ENCODE results near the gene LMO7. TPM values are rescaled to one million over a fixed set of nuclear protein-coding genes. Genes with fewer than 3 reads are reported as not detected.

The LMO7 gene
- total and polyA plus RNA-seq, 2 donors from 2014 or later: 44.0 to 138 TPM

DNA sequence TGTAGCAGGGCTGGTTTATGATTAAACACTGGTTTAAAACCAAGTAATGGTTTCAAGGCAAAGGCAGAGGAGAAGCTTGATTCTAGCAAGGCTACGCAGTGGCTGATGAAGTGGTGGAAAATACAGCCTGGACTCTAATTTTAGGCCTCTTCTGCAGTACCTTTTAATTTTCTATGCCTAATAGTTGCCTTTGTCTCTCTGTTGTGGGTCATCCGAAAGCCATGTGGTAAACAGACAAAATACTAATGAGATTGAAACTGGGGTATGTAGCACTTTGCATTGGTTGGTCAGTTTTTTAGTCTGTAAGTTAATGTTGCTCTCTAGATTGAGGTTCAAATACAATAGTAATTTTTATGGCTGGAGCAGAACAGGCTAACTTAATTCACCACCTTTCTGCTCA, 3.3 kb downstream of the LMO7 start:
- H3K27me3 ChIP-seq (ENCODE audit: control insufficient read depth, insufficient read depth, low read length): no peaks in the 10 kb centered on the region
- no peak for DNase-seq
- H3K9ac ChIP-seq (ENCODE audit: low read length in 3 of 3): no peak overlapping the region
- H3K27ac ChIP-seq (ENCODE audit: low read depth in 2 of 2, low read length in 2 of 2): peak overlapping the region; percentile 2 to 11
- TF ChIP-seq, protein P1, sequence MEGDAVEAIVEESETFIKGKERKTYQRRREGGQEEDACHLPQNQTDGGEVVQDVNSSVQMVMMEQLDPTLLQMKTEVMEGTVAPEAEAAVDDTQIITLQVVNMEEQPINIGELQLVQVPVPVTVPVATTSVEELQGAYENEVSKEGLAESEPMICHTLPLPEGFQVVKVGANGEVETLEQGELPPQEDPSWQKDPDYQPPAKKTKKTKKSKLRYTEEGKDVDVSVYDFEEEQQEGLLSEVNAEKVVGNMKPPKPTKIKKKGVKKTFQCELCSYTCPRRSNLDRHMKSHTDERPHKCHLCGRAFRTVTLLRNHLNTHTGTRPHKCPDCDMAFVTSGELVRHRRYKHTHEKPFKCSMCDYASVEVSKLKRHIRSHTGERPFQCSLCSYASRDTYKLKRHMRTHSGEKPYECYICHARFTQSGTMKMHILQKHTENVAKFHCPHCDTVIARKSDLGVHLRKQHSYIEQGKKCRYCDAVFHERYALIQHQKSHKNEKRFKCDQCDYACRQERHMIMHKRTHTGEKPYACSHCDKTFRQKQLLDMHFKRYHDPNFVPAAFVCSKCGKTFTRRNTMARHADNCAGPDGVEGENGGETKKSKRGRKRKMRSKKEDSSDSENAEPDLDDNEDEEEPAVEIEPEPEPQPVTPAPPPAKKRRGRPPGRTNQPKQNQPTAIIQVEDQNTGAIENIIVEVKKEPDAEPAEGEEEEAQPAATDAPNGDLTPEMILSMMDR (IDR thresholded peaks at IDR 0.05; ENCODE audit: borderline replicate concordance, extremely low read depth, insufficient read depth): no peak
- FAIRE-seq: no peak
- no peaks in the 10 kb centered on the region for H3K36me3 ChIP-seq (ENCODE audit: control insufficient read depth in 2 of 3, insufficient read depth in 3 of 3, low read length in 3 of 3)
- H3K9me3 ChIP-seq (ENCODE audit: control insufficient read depth in 2 of 3, insufficient read depth in 1 of 3, low read length in 3 of 3): no peaks in the 10 kb centered on the region
- H3K4me1 ChIP-seq (ENCODE audit: control insufficient read depth in 2 of 3, insufficient read depth in 2 of 3, low read depth in 1 of 3, low read length in 3 of 3): peaks cover 0 to 14% (median 12%) of the 10 kb centered on the region in 3 donors
- intact Hi-C loops (cut with DNase I): no loop called here
- H3K4me3 ChIP-seq (ENCODE audit: low read length in 3 of 3): peak overlapping the region in 2 of 3 donors; percentile 11 to 27

DNA sequence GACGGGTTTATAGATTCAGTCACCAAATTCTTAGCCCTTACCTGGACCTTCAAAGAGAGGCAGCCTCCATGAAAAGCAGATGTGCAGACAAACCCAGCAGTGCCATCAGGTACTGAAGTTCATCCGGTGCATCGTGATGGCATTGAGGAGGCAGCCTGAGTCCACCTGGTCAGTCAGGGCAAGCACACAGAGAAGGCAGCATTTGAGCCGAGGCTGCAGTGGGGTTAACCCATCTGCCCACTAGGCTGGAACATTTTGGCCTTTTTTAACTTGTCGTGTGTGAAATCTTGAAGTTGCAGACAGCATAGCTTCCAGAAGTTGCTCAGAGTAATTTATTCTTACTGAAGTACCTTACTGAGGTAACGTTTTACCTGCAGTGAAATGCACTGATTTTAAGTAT, 4.9 kb downstream of the LMO7 start:
- H3K9me3 ChIP-seq (ENCODE audit: control insufficient read depth in 2 of 3, insufficient read depth in 1 of 3, low read length in 3 of 3): no peaks in the 10 kb centered on the region
- intact Hi-C loops (cut with DNase I): no loop called here
- DNase-seq (no peak), FAIRE-seq (no peak)
- H3K36me3 ChIP-seq (ENCODE audit: control insufficient read depth in 2 of 3, insufficient read depth in 3 of 3, low read length in 3 of 3): no peaks in the 10 kb centered on the region
- no peak overlapping the region for H3K27ac ChIP-seq (ENCODE audit: low read depth in 2 of 2, low read length in 2 of 2)
- no peak overlapping the region for H3K9ac ChIP-seq (ENCODE audit: low read length in 3 of 3)
- peaks cover 0 to 14% (median 12%) of the 10 kb centered on the region in 3 donors for H3K4me1 ChIP-seq (ENCODE audit: control insufficient read depth in 2 of 3, insufficient read depth in 2 of 3, low read depth in 1 of 3, low read length in 3 of 3)
- H3K4me3 ChIP-seq (ENCODE audit: low read length in 3 of 3): no peak overlapping the region
- TF ChIP-seq, protein P1 (IDR thresholded peaks at IDR 0.05; ENCODE audit: borderline replicate concordance, extremely low read depth, insufficient read depth): no peak
- no peaks in the 10 kb centered on the region for H3K27me3 ChIP-seq (ENCODE audit: control insufficient read depth, insufficient read depth, low read length)

DNA sequence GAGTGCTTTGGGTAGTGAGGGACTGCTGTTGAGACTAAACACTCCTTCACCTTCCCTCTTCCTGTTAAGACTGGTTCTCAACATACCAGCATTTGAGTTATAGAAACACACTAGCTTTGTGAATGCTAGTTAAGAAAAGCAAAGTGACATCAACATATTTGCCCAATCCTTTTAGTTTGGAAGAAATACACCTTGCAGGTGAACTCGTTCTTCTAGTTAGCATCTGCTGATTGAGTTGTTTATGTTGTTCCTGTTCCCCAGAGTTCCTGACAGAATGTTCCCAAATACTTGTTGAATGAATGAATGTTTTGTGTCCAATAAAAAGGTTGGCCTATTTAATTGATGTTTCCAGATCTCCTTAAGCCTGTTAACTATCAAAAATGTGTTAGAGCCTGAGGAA, 7.1 kb downstream of the LMO7 start:
- no peak overlapping the region for H3K4me3 ChIP-seq (ENCODE audit: low read length in 3 of 3)
- no peaks in the 10 kb centered on the region for H3K36me3 ChIP-seq (ENCODE audit: control insufficient read depth in 2 of 3, insufficient read depth in 3 of 3, low read length in 3 of 3)
- no peak for FAIRE-seq
- peaks cover 0 to 12% (median 10%) of the 10 kb centered on the region in 3 donors for H3K4me1 ChIP-seq (ENCODE audit: control insufficient read depth in 2 of 3, insufficient read depth in 2 of 3, low read depth in 1 of 3, low read length in 3 of 3)
- DNase-seq: no peak
- H3K9ac ChIP-seq (ENCODE audit: low read length in 3 of 3): no peak overlapping the region
- H3K9me3 ChIP-seq (ENCODE audit: control insufficient read depth in 2 of 3, insufficient read depth in 1 of 3, low read length in 3 of 3): no peaks in the 10 kb centered on the region
- TF ChIP-seq, protein P1 (IDR thresholded peaks at IDR 0.05; ENCODE audit: borderline replicate concordance, extremely low read depth, insufficient read depth): no peak
- H3K27me3 ChIP-seq (ENCODE audit: control insufficient read depth, insufficient read depth, low read length): no peaks in the 10 kb centered on the region
- peak overlapping the region; percentile 60 to 75 for H3K27ac ChIP-seq (ENCODE audit: low read depth in 2 of 2, low read length in 2 of 2)
- intact Hi-C loops (cut with DNase I): no loop called here

DNA sequence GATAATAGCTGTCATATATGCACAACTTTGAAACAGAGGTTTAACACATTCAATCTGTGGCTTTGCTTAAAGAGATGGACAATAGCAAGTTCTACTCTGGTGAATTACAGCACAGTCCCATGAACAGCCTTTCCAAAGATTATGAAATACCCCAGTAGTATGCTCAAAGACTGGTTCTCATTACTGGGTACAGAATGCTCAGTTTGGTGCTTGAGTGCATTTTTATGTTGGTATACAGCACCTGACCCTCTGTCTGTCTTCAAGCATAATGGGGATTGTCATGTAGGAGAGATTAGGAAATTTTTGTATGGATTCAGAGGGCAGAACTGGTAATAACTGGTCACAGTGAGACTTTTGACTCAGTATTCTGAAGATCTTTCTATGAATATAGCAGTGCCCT, 7.6 kb downstream of the LMO7 start:
- H3K27ac ChIP-seq (ENCODE audit: low read depth in 2 of 2, low read length in 2 of 2): peak overlapping the region; percentile 13 to 32
- intact Hi-C loops (cut with DNase I): no loop called here
- H3K36me3 ChIP-seq (ENCODE audit: control insufficient read depth in 2 of 3, insufficient read depth in 3 of 3, low read length in 3 of 3): peaks cover 0 to 2% (median 0%) of the 10 kb centered on the region in 3 donors
- no peak for DNase-seq
- no peaks in the 10 kb centered on the region for H3K9me3 ChIP-seq (ENCODE audit: control insufficient read depth in 2 of 3, insufficient read depth in 1 of 3, low read length in 3 of 3)
- peaks cover 0 to 12% (median 10%) of the 10 kb centered on the region in 3 donors for H3K4me1 ChIP-seq (ENCODE audit: control insufficient read depth in 2 of 3, insufficient read depth in 2 of 3, low read depth in 1 of 3, low read length in 3 of 3)
- TF ChIP-seq, protein P1 (IDR thresholded peaks at IDR 0.05; ENCODE audit: borderline replicate concordance, extremely low read depth, insufficient read depth): no peak
- H3K27me3 ChIP-seq (ENCODE audit: control insufficient read depth, insufficient read depth, low read length): no peaks in the 10 kb centered on the region
- FAIRE-seq: no peak
- no peak overlapping the region for H3K9ac ChIP-seq (ENCODE audit: low read length in 3 of 3)
- no peak overlapping the region for H3K4me3 ChIP-seq (ENCODE audit: low read length in 3 of 3)
